PC-3 (cell line): ENCODE measurements around the gene ATOH8. TPM values are rescaled to one million over a fixed set of nuclear protein-coding genes. Genes with fewer than 3 reads are reported as not detected.

ENCODE experiments used
- ATAC-seq: fragments of 200-7000 bp; cut with Tn5 transposase; 2 replicates; pipeline ENCODE4 v1.9.1; 2020; ENCODE audit warnings: mild to moderate bottlenecking, moderate library complexity
- BruUV-seq: library from RNA; stranded (reverse); fragments of 400-500 nt; replicated peaks from 2 replicates; lab custom pipeline; 2021; lab: Mats Ljungman, UMichigan
- CTCF ChIA-PET: fragments of 300-600 bp; sonication (Branson Sonifier 250); formaldehyde crosslinking; loops from one replicate; lab custom pipeline; 2022; ENCODE audit warnings: antibody characterized with exemption; lab: Charles Lee
- POLR2A ChIA-PET: fragments of 300-600 bp; sonication (Branson Sonifier 250); formaldehyde crosslinking; loops from one replicate; lab custom pipeline; 2022; ENCODE audit warnings: antibody characterized with exemption; ENCODE audit not compliant: unreplicated experiment; lab: Charles Lee
- DNase-seq: peaks from one replicate; pipeline ENCODE4 v3.0.0-alpha.2; 2015
- H2AFZ ChIP-seq: fragments of 300-600 bp; sonication (generic); 2 replicates; pipeline ENCODE4 v1.6.0; 2016; ENCODE audit warnings: antibody characterized with exemption, low read length
- H3F3A ChIP-seq: fragments of 300-600 bp; sonication (generic); one replicate; pipeline ENCODE4 v1.6.0; 2017; ENCODE audit warnings: antibody characterized with exemption, low read length, control low read depth, mild to moderate bottlenecking; ENCODE audit not compliant: unreplicated experiment
- H3K27ac ChIP-seq: fragments of 300-600 bp; sonication (generic); 2 replicates; pipeline ENCODE4 v1.5.1; 2016; ENCODE audit warnings: mild to moderate bottlenecking, low read length
- H3K27me3 ChIP-seq: fragments of 300-600 bp; sonication (generic); 2 replicates; pipeline ENCODE4 v1.6.1; 2016; ENCODE audit warnings: low read length, mixed read lengths
- H3K36me3 ChIP-seq: fragments of 300-600 bp; sonication (generic); 2 replicates; pipeline ENCODE4 v1.6.1; 2016; ENCODE audit warnings: low read depth, mixed run types, low read length, mixed read lengths
- H3K4me1 ChIP-seq: fragments of 300-600 bp; sonication (generic); 2 replicates; pipeline ENCODE4 v1.5.1; 2016; ENCODE audit warnings: low read length; ENCODE audit not compliant: insufficient read depth
- H3K4me2 ChIP-seq: fragments of 300-600 bp; sonication (generic); 2 replicates; pipeline ENCODE4 v1.6.0; 2016; ENCODE audit warnings: low read length
- H3K4me3 ChIP-seq: fragments of 300-600 bp; sonication (generic); 2 replicates; pipeline ENCODE4 v1.5.1; 2016; ENCODE audit warnings: mild to moderate bottlenecking, low read length, mixed read lengths
- H3K79me2 ChIP-seq: fragments of 300-600 bp; sonication (generic); 2 replicates; pipeline ENCODE4 v1.6.1; 2017; ENCODE audit warnings: low read length, mixed read lengths
- H3K9ac ChIP-seq: fragments of 300-600 bp; sonication (generic); 2 replicates; pipeline ENCODE4 v1.6.0; 2016; ENCODE audit warnings: mild to moderate bottlenecking, low read length
- H3K9me2 ChIP-seq: fragments of 300-600 bp; sonication (generic); replicated peaks from 2 replicates; pipeline ENCODE4 v1.6.1; 2016; ENCODE audit warnings: mixed run types, low read length, mixed read lengths
- H3K9me3 ChIP-seq: fragments of 300-600 bp; sonication (generic); 2 replicates; pipeline ENCODE4 v1.6.1; 2016; ENCODE audit warnings: low read length, mixed read lengths
- H4K20me1 ChIP-seq: fragments of 300-600 bp; sonication (generic); 2 replicates; pipeline ENCODE4 v1.6.1; 2016; ENCODE audit warnings: low read length, mixed read lengths
- EZH2 ChIP-seq: fragments of 300-600 bp; sonication (generic); IDR thresholded peaks from one replicate; pipeline ENCODE4 v1.6.1; 2017; ENCODE audit warnings: antibody characterized with exemption, mild to moderate bottlenecking, low read length; ENCODE audit not compliant: unreplicated experiment
- EZH2phosphoT487 ChIP-seq: fragments of 300-600 bp; sonication (generic); IDR thresholded peaks from 2 replicates; pipeline ENCODE4 v1.6.1; 2018; ENCODE audit warnings: mild to moderate bottlenecking, antibody characterized with exemption, low read length, borderline replicate concordance
- intact Hi-C: fragments of 100-400 bp; cut with micrococcal nuclease; formaldehyde crosslinking; loops from 2 replicates; pipeline ENCODE4 v1.9.0; 2023
- total RNA-seq: library from RNA; depleted of rRNA; stranded (reverse); fragments of >200 nt; gene quantifications from 2 replicates; pipeline ENCODE4 v1.2.3, GENCODE V29; 2014
- TF ChIP-seq, protein P1 (sequence below): fragments of 300-600 bp; sonication (generic); conservative IDR thresholded peaks from 2 replicates; pipeline ENCODE4 v1.5.1; 2017; ENCODE audit warnings: antibody characterized with exemption, low read depth, mild to moderate bottlenecking, low read length

Gene ATOH8
- total RNA-seq, 1 experiment from 2014 or later: 0.04 TPM

GRCh38 chr2:85717308-85718008 is 36.3 kb upstream of the ATOH8 start:
- POLR2A ChIA-PET: no interaction called here
- H3K27me3 ChIP-seq: no peaks in the 10 kb centered on the region
- CTCF ChIA-PET: interaction anchor here (0.6 kb wide), 2 partner anchors 69 to 172 kb away, joined by 3 to 12 read pairs; partner anchors contain the start of gene ST3GAL5

DNA sequence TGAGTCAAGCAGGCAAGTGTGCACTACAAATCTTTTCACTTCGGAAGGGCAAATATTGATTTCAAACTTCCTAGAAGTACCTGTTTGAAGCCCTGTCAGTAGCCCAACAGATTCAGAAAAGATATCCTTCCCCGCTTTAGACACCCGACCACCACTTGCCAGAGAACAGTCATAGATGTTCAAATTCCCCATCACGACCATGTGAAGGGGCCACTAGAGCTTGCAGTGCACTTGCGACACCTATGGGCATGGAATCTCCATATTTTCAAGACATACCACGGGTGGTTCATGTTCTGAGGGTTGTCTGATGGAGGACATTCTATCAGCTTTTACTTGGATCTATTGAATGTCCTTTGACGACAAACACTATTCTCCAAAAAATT is 35.8 kb upstream of the ATOH8 start:
- intact Hi-C loops: loop anchor here (1.0 kb wide), 1 partner anchor 81 kb away; no protein-coding TSS in a partner anchor
- Histone ChIP-seq H3K9me2 (no peaks in the 10 kb centered on the region), H3K4me3 (no peak overlapping the region), H3K4me1 (peaks cover 7% of the 10 kb centered on the region; the same call in 1 of the 2 replicates), H3K9me3 (no peaks in the 10 kb centered on the region), H2AFZ (no peak overlapping the region), H3K4me2 (no peak overlapping the region), H3F3A (no peaks in the 10 kb centered on the region), H4K20me1 (no peaks in the 10 kb centered on the region), H3K79me2 (no peaks in the 10 kb centered on the region), H3K36me3 (no peaks in the 10 kb centered on the region), H3K27ac (no peak overlapping the region), H3K27me3 (no peaks in the 10 kb centered on the region), H3K9ac (no peak overlapping the region)
- no TSS peak for BruUV-seq
- CTCF ChIA-PET: no interaction called here
- peak; percentile 59 for ATAC-seq
- no peak for TF ChIP-seq EZH2phosphoT487
- TF ChIP-seq EZH2: no peak
- TF ChIP-seq, protein P1, sequence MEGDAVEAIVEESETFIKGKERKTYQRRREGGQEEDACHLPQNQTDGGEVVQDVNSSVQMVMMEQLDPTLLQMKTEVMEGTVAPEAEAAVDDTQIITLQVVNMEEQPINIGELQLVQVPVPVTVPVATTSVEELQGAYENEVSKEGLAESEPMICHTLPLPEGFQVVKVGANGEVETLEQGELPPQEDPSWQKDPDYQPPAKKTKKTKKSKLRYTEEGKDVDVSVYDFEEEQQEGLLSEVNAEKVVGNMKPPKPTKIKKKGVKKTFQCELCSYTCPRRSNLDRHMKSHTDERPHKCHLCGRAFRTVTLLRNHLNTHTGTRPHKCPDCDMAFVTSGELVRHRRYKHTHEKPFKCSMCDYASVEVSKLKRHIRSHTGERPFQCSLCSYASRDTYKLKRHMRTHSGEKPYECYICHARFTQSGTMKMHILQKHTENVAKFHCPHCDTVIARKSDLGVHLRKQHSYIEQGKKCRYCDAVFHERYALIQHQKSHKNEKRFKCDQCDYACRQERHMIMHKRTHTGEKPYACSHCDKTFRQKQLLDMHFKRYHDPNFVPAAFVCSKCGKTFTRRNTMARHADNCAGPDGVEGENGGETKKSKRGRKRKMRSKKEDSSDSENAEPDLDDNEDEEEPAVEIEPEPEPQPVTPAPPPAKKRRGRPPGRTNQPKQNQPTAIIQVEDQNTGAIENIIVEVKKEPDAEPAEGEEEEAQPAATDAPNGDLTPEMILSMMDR: peak; percentile 60
- POLR2A ChIA-PET: no interaction called here
- DNase-seq: peak; percentile 43

More at GRCh38 chr2:85717308-85718008, 36.3 kb upstream of the ATOH8 start:
- no peaks in the 10 kb centered on the region for H3K9me3 ChIP-seq
- TF ChIP-seq, protein P1: no peak
- no peak for TF ChIP-seq EZH2
- TF ChIP-seq EZH2phosphoT487: no peak
- DNase-seq (no peak), ATAC-seq (no peak)
- intact Hi-C loops: loop anchor here (1.0 kb wide), 1 partner anchor 80 kb away; no protein-coding TSS in a partner anchor
- H3K79me2 ChIP-seq: no peaks in the 10 kb centered on the region
- BruUV-seq: no TSS peak
- H3K9ac ChIP-seq: no peak overlapping the region
- H3K4me3 ChIP-seq: no peak overlapping the region
- no peaks in the 10 kb centered on the region for H3K36me3 ChIP-seq
- H3F3A ChIP-seq: no peaks in the 10 kb centered on the region
- no peaks in the 10 kb centered on the region for H3K9me2 ChIP-seq
- no peak overlapping the region for H3K27ac ChIP-seq
- no peak overlapping the region for H3K4me2 ChIP-seq
- no peak overlapping the region for H2AFZ ChIP-seq
- peaks cover 10% of the 10 kb centered on the region; the same call in 1 of the 2 replicates for H3K4me1 ChIP-seq
- H4K20me1 ChIP-seq: no peaks in the 10 kb centered on the region
